22Rv1 (cell line): ENCODE data around the gene PTBP1.

Experiments used
- ZFX ChIP-seq: fragments of 450-650 bp; IDR thresholded peaks from 2 replicates; pipeline ENCODE4 v1.6.1; 2017; ENCODE audit warnings: antibody characterized with exemption, borderline replicate concordance
- TF ChIP-seq, protein P1 (sequence below): fragments of 450-650 bp; IDR thresholded peaks from 2 replicates; pipeline ENCODE4 v1.5.1; 2017; ENCODE audit warnings: mild to moderate bottlenecking

DNA sequence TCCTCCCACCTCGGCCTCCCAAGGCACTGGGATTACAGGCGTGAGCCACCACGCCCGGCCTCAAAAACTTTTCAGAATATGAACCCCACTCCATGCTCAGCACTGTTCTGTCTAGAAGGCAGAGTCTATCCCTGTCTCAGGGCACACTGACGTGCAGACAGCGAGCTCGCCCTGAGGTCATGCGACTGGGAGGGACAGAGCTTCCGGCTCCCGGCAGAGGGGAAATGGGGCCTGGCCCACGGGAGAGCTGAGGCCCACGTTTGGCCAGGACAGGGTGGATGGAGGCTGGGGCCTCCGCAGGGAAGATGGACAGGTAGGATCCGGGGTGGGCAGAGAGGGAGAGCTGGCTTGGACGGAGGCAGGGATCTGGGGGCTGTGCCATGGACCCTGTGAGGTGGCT, 27.6 kb downstream of the PTBP1 start:
- TF ChIP-seq, protein P1, sequence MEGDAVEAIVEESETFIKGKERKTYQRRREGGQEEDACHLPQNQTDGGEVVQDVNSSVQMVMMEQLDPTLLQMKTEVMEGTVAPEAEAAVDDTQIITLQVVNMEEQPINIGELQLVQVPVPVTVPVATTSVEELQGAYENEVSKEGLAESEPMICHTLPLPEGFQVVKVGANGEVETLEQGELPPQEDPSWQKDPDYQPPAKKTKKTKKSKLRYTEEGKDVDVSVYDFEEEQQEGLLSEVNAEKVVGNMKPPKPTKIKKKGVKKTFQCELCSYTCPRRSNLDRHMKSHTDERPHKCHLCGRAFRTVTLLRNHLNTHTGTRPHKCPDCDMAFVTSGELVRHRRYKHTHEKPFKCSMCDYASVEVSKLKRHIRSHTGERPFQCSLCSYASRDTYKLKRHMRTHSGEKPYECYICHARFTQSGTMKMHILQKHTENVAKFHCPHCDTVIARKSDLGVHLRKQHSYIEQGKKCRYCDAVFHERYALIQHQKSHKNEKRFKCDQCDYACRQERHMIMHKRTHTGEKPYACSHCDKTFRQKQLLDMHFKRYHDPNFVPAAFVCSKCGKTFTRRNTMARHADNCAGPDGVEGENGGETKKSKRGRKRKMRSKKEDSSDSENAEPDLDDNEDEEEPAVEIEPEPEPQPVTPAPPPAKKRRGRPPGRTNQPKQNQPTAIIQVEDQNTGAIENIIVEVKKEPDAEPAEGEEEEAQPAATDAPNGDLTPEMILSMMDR: no peak
- no peak for TF ChIP-seq ZFX
